ENCODE results near the gene CLRN3.

DNA sequence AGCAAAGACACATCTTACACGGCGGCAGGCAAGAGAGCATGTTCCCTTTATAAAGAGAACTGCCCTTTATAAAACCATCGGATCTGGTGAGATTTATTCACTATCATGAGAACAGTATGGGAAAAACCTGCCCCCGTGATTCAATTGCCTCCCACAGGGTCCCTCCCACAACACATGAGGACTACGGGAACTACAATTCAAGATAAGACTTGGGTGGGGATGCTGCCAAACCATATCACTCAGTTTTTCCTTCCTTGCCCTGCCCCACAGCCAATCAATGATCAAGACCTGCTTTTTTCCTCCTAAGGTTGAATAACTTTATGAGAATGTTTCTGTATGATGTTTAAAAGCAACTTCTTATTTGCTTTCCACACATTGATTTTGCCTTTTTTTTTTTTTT, 11.0 kb upstream of the CLRN3 start:
- TF ChIP-seq, protein P1, sequence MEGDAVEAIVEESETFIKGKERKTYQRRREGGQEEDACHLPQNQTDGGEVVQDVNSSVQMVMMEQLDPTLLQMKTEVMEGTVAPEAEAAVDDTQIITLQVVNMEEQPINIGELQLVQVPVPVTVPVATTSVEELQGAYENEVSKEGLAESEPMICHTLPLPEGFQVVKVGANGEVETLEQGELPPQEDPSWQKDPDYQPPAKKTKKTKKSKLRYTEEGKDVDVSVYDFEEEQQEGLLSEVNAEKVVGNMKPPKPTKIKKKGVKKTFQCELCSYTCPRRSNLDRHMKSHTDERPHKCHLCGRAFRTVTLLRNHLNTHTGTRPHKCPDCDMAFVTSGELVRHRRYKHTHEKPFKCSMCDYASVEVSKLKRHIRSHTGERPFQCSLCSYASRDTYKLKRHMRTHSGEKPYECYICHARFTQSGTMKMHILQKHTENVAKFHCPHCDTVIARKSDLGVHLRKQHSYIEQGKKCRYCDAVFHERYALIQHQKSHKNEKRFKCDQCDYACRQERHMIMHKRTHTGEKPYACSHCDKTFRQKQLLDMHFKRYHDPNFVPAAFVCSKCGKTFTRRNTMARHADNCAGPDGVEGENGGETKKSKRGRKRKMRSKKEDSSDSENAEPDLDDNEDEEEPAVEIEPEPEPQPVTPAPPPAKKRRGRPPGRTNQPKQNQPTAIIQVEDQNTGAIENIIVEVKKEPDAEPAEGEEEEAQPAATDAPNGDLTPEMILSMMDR (IDR thresholded peaks at IDR 0.05): no peak
- no peak for TF ChIP-seq POLR2A (IDR thresholded peaks at IDR 0.05)

Data from ovary (tissue), 3 donors.